T-helper 1 cell treated with Interleukin-12 subunit alpha and Interleukin-12 subunit beta and Interleukin-4 antibody, amounts not matched to agents 30 μg/mL and 1 μg/mL, for 36 hours (primary cell): ENCODE results near the gene LRRC15.

Experiments
- H3K27ac Mint-ChIP-seq: one replicate; pipeline ENCODE4 v1.8.0; 2021; ENCODE audit warnings: mild to moderate bottlenecking, mixed read lengths
- H3K27me3 Mint-ChIP-seq: one replicate; pipeline ENCODE4 v1.8.0; 2021; ENCODE audit warnings: low read depth, mixed read lengths
- H3K36me3 Mint-ChIP-seq: one replicate; pipeline ENCODE4 v1.8.0; 2021; ENCODE audit warnings: low read depth, mixed read lengths
- H3K4me1 Mint-ChIP-seq: one replicate; pipeline ENCODE4 v1.8.0; 2021; ENCODE audit warnings: low read depth, mixed read lengths
- H3K4me3 Mint-ChIP-seq: one replicate; pipeline ENCODE4 v1.8.0; 2021; ENCODE audit warnings: mild to moderate bottlenecking, moderate library complexity, mixed read lengths
- H3K9me3 Mint-ChIP-seq: one replicate; pipeline ENCODE4 v1.8.0; 2021; ENCODE audit warnings: mixed read lengths

LRRC15 gene

DNA sequence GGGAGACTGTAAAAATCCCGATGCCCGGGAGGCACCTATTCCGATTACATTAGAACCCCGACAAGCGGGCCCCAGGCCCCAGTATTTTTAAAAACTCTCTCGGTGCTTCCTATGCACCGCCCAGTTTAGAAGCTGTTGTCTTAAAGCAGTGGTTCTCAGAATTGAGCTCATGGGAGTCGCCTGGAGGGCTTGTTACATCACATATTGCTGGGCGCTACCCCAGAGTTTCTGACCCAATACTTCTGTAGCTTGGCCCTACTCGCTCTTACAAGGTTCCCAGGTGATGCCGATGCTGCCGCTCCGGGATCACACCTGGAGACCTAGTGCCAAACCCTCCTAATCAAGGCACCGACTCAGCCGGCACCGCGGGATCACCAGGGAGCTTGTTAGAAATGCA lies 53.6 kb downstream of the LRRC15 start:
- H3K4me3 Mint-ChIP-seq = peak overlapping the region; percentile 51
- peaks cover 14% of the 10 kb centered on the region for H3K27me3 Mint-ChIP-seq
- H3K4me1 Mint-ChIP-seq = peaks cover 44% of the 10 kb centered on the region
- no peak overlapping the region for H3K27ac Mint-ChIP-seq
- H3K36me3 Mint-ChIP-seq = peaks cover 20% of the 10 kb centered on the region
- H3K9me3 Mint-ChIP-seq = peaks cover 26% of the 10 kb centered on the region

DNA sequence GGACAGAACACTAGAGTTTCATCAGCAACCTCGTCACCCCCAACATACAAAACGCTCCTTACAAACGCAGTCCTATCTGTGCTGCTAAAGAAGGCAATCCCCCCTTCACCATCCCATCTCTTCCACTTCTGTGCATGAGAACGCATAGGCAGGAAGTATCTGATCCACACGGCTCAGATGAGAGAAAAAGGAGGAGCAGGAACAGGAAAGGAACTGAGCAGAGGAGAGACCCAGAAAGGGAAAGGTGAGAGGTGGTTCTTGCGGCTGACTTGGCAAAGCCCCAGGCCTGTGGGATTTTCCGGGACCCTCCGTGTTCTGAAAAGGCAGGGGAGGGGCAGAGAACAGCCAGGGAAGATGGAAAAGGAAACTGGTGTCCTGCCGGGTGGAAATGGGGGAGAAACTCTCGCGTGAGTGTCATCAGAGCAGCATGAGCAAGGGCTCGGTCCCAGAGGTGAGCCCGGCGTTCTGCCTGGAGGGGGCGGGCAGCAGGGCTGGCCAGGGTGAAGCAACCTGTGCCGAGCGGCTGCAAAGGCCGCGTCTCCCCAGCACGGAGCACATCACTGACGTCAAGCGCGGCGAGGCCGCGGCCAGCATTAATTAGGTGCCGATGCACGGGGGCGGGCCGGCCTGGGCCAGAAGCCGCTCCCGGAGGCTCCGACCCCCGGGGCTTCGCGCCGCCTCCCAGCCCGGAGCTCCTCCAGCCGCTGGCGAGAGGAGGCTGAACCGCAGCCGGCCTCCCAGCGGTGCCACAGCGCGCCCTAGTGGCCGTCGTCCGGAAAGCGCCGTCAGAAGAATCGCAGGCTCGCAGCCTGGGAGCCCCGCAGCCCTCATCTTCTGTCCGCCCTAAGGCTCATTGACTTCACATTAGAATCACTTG lies 54.2 kb downstream of the LRRC15 start:
- Mint-ChIP-seq H3K4me1 (peaks cover 46% of the 10 kb centered on the region), H3K27me3 (peaks cover 14% of the 10 kb centered on the region), H3K9me3 (peaks cover 26% of the 10 kb centered on the region), H3K27ac (peak overlapping the region; percentile 70), H3K36me3 (peaks cover 23% of the 10 kb centered on the region), H3K4me3 (peak overlapping the region; percentile 80)

DNA sequence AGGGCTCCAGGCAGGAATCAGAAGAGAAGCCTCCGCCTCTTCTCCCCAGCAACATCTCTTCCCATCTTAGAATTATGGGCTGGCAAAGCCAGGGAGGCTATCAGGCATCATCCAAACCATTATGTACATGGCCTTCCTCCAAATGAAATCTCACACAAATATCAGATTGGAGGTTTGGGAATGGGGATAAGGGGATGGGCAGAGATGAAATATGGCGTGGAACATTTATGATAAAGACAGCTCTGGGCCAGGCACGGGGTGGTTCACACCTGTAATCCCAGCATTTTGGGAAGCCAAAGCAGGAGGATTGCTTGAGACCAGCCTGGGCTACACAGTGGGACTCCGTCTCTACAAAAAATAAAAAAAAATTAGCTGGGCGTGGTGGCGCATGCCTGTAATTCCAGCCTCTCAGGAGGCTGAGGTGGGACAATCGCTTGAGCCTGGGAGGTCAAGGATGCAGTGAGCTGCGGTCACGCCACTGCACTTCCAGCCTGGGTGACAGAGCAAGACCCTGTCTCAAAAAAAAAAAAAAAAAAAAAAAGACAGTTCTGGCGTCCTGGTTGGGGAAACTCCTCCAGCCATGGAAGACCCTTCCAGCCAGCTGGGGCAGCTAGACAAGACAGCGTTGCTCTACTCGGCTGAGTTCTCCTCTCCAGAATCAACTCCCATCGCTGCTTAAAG lies 55.0 kb downstream of the LRRC15 start:
- Mint-ChIP-seq H3K36me3 (peaks cover 18% of the 10 kb centered on the region), H3K4me1 (peaks cover 50% of the 10 kb centered on the region), H3K27ac (no peak overlapping the region), H3K27me3 (peaks cover 9% of the 10 kb centered on the region), H3K4me3 (peak overlapping the region; percentile 80), H3K9me3 (peaks cover 18% of the 10 kb centered on the region)

DNA sequence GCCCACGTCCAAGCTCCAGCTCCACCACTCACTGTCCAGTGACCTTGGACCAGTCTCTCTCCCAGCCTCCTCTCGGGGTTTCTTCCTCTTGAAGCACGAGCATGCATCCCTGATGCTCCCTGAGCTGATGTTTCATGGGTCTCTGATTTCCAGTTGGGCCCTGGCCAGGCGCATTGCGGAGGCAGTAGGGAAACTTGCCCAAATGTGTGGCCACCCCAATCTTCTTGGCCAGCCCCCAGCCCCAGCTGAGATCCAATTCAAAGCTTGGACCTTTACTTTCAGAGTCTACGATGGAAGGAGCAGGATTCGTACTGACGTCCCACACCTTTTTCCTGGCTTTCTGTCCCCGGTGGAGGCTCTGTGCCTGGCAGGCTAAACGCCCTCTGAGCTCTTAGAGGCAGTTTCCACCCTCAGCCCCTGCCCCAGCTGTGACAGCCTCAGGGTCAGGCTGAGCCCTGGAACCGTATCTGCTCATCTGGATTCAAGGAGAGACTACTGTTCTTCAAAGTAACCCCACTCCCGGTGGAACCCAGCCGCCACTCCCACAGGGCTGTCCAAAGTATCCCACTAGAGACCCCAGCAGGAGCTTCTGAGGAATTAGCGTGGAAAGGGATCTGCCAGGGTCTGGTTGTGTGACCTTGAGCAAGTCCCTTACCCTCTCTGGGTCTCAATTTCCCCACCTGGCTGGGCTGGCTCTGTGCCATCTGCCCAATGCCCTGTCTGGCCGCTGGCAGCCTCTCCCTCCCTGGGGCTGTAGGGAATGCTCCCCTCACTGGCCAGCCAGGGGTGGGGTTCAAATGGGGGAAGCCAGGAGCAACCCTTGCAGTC lies 55.8 kb downstream of the LRRC15 start:
- Mint-ChIP-seq H3K4me1 (peaks cover 58% of the 10 kb centered on the region), H3K9me3 (peaks cover 10% of the 10 kb centered on the region), H3K36me3 (peaks cover 11% of the 10 kb centered on the region), H3K4me3 (no peak overlapping the region), H3K27ac (no peak overlapping the region), H3K27me3 (peaks cover 7% of the 10 kb centered on the region)

DNA sequence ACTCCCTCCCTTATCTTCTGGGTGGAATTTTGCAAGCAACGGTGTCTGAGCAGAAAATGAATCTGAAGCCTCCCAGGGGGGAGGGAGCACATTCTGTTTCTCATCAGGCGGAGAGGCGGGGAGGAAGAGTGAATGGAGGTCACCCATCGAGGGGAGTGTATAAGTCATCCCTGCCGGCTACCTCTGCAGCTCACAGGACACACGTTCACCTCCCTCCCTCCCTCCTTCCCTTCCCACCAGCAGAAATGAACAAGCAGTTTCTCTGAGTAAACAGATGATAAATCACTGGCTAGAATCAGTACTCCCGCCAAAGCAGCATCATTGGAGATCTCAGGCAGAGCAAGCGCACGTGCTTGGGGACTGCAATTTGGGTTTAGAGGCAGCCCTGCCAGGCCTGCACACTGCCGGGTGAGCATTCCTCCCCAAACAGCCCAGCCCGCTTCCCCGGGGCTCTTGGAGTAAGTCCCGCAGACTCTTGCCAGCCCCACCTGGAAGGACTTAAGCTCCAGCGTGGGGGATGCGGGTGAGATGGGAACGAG lies 56.7 kb downstream of the LRRC15 start:
- Mint-ChIP-seq H3K27me3 (peaks cover 7% of the 10 kb centered on the region), H3K9me3 (peaks cover 5% of the 10 kb centered on the region), H3K4me1 (peaks cover 66% of the 10 kb centered on the region), H3K36me3 (peaks cover 8% of the 10 kb centered on the region), H3K4me3 (peak overlapping the region; percentile 64), H3K27ac (peak overlapping the region; percentile 22)

DNA sequence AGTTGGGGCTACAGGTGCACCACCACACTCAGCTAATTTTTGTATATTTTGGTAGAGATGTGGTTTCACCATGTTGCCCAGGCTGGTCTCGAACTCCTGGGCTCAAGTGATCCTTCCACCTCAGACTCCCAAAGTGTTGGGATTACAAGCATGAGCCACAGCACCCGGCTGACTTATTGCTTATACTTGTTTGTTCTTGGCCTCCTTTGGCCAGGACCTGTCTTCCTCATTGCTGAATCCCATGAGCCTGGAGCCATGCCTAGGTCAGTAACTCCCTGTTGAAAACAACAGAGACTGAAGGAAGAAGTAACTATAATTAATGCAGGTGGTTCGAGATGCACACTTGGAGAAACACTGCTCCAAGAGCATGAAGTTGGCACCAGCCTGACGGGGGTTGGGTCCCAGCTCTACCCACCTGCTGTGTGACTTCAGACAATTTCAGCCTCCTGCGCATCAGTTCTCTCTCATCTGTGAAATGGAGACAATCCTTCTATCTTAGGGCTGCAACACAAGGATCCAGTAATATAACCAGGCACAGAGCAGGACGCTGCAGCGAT lies 57.3 kb downstream of the LRRC15 start:
- Mint-ChIP-seq H3K4me3 (peak overlapping the region; percentile 64), H3K9me3 (no peaks in the 10 kb centered on the region), H3K36me3 (peaks cover 3% of the 10 kb centered on the region), H3K4me1 (peaks cover 72% of the 10 kb centered on the region), H3K27me3 (peaks cover 7% of the 10 kb centered on the region), H3K27ac (peak overlapping the region; percentile 28)

DNA sequence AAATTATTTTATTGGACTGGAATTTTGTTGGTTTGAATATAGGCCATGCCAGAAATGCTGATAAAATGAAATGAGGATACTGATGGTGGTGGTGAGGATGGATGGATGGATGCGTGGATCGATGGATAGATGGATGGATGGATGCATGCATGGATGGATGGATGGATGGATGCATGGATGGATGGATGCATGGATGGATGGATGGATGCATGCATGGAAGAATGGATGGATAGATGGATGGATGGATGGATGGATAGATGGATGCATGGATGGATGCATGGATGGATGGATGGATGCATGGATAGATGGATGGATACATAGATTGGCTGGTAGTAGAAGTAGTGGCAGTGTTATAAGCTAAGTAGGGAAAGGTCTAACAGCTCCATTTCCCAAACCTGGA lies 58.5 kb downstream of the LRRC15 start:
- H3K4me3 Mint-ChIP-seq = peak overlapping the region; percentile 64

DNA sequence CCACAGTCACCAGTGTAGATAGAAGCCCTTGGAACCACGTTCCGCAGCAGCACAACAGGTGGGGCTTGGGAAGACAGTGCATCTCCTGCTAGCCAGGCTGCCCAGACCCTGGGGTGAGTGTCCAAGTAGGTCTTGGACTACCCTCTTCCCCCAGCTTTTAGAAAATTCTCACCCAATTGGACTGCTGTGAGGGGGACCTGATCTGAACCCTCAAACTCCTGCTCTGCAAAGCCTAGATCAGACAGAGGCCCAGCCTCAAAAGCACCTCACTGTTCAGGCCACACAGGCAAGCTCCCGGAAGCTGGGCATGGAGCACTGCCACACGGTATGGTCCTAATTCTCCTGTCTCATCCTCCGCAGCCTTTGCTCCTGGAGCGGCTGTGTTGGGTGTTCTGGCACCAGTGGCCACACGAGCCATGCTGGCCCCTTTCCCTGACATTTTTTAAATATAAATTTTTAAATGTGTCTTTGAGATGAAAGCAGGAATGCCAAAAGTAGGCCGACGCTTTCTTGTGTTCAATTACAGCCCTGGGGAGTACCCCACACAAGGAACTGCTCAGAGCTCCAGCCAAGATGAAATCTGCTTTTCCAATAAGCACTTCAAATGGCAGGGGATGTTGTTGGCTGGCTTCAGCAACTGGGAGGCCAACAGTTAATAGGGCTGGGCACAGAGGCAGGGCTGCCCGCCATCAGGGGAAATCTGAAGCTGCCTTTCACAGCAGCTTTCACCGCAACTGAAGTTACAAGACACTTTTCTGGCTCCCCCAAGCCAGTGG lies 59.3 kb downstream of the LRRC15 start:
- Mint-ChIP-seq H3K4me1 (peaks cover 77% of the 10 kb centered on the region), H3K9me3 (no peaks in the 10 kb centered on the region), H3K36me3 (peaks cover 6% of the 10 kb centered on the region), H3K27ac (peak overlapping the region; percentile 41), H3K27me3 (peaks cover 3% of the 10 kb centered on the region), H3K4me3 (peak overlapping the region; percentile 64)

More for the DNA sequence above, 58.5 kb downstream of the LRRC15 start:
- H3K27ac Mint-ChIP-seq = peak overlapping the region; percentile 55
- H3K36me3 Mint-ChIP-seq = peaks cover 3% of the 10 kb centered on the region
- no peaks in the 10 kb centered on the region for H3K9me3 Mint-ChIP-seq
- H3K4me1 Mint-ChIP-seq = peaks cover 76% of the 10 kb centered on the region
- H3K27me3 Mint-ChIP-seq = peaks cover 3% of the 10 kb centered on the region

DNA sequence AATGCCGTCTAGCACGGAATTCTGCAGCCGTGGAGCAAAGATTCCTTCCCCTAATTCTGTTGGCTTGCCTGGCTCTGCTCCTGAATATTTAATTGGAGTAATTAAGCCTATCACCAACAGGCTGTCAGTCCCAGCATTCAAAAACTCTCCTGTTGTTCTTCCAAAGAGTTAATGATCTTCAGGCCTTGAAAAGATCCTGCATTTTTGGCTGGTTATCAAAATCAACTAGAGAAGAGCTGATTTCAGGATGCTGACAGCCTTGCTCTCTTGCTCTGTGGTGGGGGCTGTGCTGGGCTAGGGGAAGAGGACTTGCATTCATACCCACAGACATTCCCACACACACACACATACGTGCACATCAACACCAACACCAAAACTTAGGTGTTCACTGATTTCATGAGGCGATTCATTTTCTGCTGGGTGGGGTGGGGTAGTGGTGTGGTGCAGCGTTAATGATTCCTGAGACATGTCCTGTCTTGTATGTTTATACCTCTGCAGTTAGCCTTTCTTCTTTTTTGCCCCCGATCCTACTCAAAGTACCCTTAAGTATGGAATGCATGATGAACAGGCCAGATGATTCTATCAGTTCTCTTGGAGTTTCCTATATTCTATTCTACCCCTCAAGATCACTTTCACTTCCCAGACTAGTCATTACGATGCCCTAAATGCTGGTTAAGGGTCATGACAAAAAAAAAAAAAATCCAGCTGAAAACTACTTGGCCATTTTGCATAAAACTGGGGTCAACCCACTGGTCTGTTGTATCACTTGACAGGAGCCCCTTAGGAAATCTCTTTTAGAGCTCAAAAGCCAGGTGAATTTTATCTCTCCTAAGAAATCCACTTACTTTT lies 60.7 kb downstream of the LRRC15 start:
- Mint-ChIP-seq H3K4me1 (peaks cover 78% of the 10 kb centered on the region), H3K27ac (peak overlapping the region; percentile 21), H3K36me3 (peaks cover 13% of the 10 kb centered on the region), H3K9me3 (peaks cover 5% of the 10 kb centered on the region), H3K4me3 (peak overlapping the region; percentile 45), H3K27me3 (peaks cover 2% of the 10 kb centered on the region)

DNA sequence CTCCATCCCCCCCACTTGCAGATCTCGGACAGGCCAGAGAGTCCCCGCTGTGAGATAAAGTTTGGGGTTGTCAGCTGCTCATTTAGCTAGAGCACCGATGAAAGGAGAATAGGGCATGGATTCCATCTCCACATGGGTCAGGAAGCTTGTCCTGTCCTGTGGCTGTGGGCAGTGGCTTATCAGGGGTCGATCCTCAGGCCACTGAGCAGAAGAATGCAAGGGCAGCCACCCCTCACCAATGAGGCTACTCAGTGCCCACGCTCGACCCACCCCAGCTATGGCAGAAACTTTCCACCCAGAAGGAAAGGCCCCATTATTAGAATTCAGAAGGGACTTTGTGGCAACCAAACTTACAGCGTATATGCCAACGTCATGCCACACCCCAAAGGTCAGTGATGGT lies 61.7 kb downstream of the LRRC15 start:
- Mint-ChIP-seq H3K36me3 (peaks cover 13% of the 10 kb centered on the region), H3K9me3 (peaks cover 5% of the 10 kb centered on the region), H3K4me1 (peaks cover 69% of the 10 kb centered on the region), H3K4me3 (peak overlapping the region; percentile 76), H3K27me3 (no peaks in the 10 kb centered on the region), H3K27ac (peak overlapping the region; percentile 93)

DNA sequence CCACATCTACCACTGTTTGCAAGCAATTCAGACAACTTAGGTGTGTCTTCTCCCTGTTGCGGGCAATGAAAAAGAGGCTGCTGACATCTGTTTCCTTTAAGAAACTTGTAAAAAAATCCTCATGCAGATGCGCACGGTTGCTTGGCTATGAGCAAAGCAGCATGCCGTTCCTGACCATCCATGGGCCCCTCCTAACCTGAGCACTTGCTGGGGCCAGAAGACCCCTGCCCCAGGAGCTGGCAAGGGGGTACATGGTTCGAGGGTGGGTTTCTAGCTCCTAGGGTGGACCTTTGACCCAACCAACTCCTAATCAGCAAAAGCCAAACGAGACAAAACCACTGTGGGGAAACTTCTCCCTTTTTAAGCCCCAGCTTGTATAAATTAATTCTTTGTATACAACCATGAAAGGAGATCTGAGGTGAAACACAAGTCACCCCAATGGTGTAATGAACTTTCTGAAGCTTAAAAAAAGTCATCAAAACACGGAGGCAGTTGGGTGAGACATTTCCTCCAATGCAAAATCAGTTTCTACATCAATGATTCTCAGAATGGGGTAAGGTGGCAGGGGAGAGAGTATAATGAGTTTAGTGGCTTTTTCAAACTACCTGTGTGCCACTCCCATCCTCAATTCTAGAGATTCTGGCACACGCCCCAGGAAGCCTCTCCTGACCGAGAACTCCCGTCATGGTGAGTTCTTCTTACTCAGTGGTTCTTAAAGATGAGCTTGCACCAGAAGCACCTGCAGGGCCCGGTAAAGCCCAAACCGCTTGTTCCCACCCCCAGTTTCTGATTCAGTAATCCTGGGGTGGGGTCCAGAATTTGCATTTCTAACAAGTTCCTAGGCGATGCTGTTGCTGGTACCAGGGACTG lies 62.5 kb downstream of the LRRC15 start:
- peaks cover 5% of the 10 kb centered on the region for H3K9me3 Mint-ChIP-seq
- H3K27me3 Mint-ChIP-seq = no peaks in the 10 kb centered on the region
- peak overlapping the region; percentile 76 for H3K4me3 Mint-ChIP-seq
- H3K27ac Mint-ChIP-seq = peak overlapping the region; percentile 93
- H3K36me3 Mint-ChIP-seq = peaks cover 13% of the 10 kb centered on the region
- H3K4me1 Mint-ChIP-seq = peaks cover 61% of the 10 kb centered on the region

DNA sequence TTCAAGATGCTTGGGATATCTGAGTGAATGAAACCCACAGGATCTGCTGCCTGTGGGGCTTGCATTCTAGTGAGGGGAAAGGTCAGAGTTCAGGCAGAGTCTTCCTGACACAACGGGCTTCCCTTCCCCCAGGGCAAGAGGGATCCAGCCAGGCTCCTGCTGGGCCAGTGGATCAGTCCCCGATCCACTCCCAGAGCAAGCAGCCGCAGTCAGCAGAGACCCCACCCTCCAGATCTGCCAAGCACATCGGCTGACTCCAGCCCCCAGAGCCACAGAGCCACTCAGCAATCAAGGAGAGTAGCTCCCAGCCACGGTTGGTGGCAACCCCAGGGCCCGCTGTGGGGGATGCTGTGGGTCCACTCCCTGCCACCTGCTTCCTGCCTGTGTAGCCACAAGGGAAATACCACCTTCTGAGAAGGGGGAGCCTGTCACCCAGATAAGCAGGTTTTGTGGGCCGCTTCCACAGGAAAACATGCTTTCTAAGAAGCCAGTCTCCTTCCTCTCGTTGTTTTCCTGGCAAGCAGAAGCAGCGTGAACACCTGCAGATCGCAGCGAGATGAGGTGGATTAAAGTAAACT lies 63.3 kb downstream of the LRRC15 start:
- H3K4me1 Mint-ChIP-seq = peaks cover 57% of the 10 kb centered on the region
- peak overlapping the region; percentile 93 for H3K27ac Mint-ChIP-seq

More for the DNA sequence above, 63.3 kb downstream of the LRRC15 start:
- Mint-ChIP-seq H3K4me3 (peak overlapping the region; percentile 76), H3K9me3 (peaks cover 5% of the 10 kb centered on the region), H3K36me3 (peaks cover 17% of the 10 kb centered on the region), H3K27me3 (no peaks in the 10 kb centered on the region)
